Measurements from ENCODE around the gene CHSY1. TPM values are rescaled to one million over a fixed set of nuclear protein-coding genes. Genes with fewer than 3 reads are reported as not detected.
A peak's percentile ranks its signal among the peaks of the same experiment; 100 is the strongest.

The CHSY1 gene
- total and polyA plus RNA-seq, 2 donors (not counting 1 experiment from before 2014, with no cell fraction given): 4.7 to 20.3 TPM

GRCh38 chr15:101254157-101255050 lies 2.6 kb upstream of the CHSY1 start:
- H3K4me3 Mint-ChIP-seq: no peak overlapping the region
- no peak for TF ChIP-seq EZH2 (IDR thresholded peaks at IDR 0.05; ENCODE audit: borderline replicate concordance, insufficient read depth, low read depth, low read length, poor library complexity, severe bottlenecking)
- TF ChIP-seq, protein P1, sequence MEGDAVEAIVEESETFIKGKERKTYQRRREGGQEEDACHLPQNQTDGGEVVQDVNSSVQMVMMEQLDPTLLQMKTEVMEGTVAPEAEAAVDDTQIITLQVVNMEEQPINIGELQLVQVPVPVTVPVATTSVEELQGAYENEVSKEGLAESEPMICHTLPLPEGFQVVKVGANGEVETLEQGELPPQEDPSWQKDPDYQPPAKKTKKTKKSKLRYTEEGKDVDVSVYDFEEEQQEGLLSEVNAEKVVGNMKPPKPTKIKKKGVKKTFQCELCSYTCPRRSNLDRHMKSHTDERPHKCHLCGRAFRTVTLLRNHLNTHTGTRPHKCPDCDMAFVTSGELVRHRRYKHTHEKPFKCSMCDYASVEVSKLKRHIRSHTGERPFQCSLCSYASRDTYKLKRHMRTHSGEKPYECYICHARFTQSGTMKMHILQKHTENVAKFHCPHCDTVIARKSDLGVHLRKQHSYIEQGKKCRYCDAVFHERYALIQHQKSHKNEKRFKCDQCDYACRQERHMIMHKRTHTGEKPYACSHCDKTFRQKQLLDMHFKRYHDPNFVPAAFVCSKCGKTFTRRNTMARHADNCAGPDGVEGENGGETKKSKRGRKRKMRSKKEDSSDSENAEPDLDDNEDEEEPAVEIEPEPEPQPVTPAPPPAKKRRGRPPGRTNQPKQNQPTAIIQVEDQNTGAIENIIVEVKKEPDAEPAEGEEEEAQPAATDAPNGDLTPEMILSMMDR (IDR thresholded peaks at IDR 0.05): no peak
- Histone ChIP-seq H3K9ac (ENCODE audit: low read length) (no peak overlapping the region), H3K4me1 (ENCODE audit: control insufficient read depth in 2 of 2, insufficient read depth in 2 of 2, low read length in 2 of 2) (peaks cover 19% of the 10 kb centered on the region in 2 donors), H3K9me3 (ENCODE audit: control extremely low read depth in 1 of 3, control insufficient read depth in 2 of 3, insufficient read depth in 1 of 3, low read length in 2 of 3) (no peaks in the 10 kb centered on the region), H4K20me1 (ENCODE audit: control insufficient read depth, insufficient read depth, low read length, poor library complexity, severe bottlenecking) (peaks cover 14% of the 10 kb centered on the region), H3K36me3 (replicated peaks in 1 of 2; ENCODE audit: control extremely low read depth in 1 of 2, control insufficient read depth in 1 of 2, extremely low read depth in 1 of 2, insufficient read depth in 2 of 2, low read length in 1 of 2) (no peaks in the 10 kb centered on the region), H3K4me2 (replicated peaks; ENCODE audit: low read depth, low read length, poor library complexity, severe bottlenecking) (no peak overlapping the region), H3K27me3 (replicated peaks in 1 of 4; ENCODE audit: control extremely low read depth in 1 of 4, control insufficient read depth in 3 of 4, insufficient read depth in 4 of 4, low read length in 3 of 4) (peaks cover 0 to 10% (median 3%) of the 10 kb centered on the region in 4 experiments), H3K4me3 (ENCODE audit: control extremely low read depth in 1 of 5, extremely low read depth in 1 of 5, insufficient read depth in 1 of 5, low read depth in 2 of 5, low read length in 4 of 5) (no peak overlapping the region), H3K27ac (ENCODE audit: low read length in 2 of 2) (no peak overlapping the region), H2AFZ (ENCODE audit: insufficient read depth, low read depth, low read length, poor library complexity, severe bottlenecking) (no peak overlapping the region), H3K79me2 (ENCODE audit: control insufficient read depth, insufficient read depth, low read length) (peaks cover 28% of the 10 kb centered on the region)
- intact Hi-C loops (cut with micrococcal nuclease): no loop called here
- no peak for ATAC-seq (ENCODE audit: low read depth)
- ChIA-PET CTCF (interaction anchor here (4.7 to 9.3 kb wide), 3 partner anchors 9 to 243 kb away, joined by 33 to 138 read pairs (median 133); no protein-coding TSS in a partner anchor), POLR2A (no interaction called here)
- 95% methylated on average over 8 of the region's 11 CpGs for WGBS (ENCODE audit: insufficient coverage)
- no peaks in the 10 kb centered on the region for H3K9me3 Mint-ChIP-seq (ENCODE audit: insufficient read depth)
- no peak overlapping the region for H3K27ac Mint-ChIP-seq
- DNase-seq: no peak
- peaks cover 19% of the 10 kb centered on the region for H3K4me1 Mint-ChIP-seq
- peaks cover 4% of the 10 kb centered on the region for H3K27me3 Mint-ChIP-seq

DNA sequence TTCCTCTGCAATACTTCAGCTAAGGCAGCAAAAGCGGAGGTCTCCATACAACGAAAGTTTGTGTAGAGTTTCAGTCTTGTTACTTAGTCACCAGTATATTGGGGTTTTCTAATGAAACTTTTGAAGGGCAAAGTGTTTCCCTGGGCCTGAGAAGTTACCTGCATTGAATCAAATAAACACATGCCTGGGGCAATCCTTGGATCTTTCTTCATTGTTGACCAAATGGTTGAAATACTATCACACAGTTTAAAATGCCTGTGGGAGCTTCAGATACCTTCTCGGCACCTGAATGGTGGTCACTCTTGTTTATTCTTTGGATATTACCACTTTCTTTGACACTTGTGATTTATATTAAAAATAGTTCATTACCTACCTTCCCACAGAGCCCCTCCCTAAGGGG lies 988 bp upstream of the CHSY1 start:
- H3K4me1 ChIP-seq (ENCODE audit: control insufficient read depth in 2 of 2, insufficient read depth in 2 of 2, low read length in 2 of 2): peaks cover 23 to 24% of the 10 kb centered on the region in 2 donors
- H3K27ac Mint-ChIP-seq: peak overlapping the region; percentile 97
- peak overlapping the region; percentile 89 for H2AFZ ChIP-seq (ENCODE audit: insufficient read depth, low read depth, low read length, poor library complexity, severe bottlenecking)
- no peaks in the 10 kb centered on the region for H3K9me3 Mint-ChIP-seq (ENCODE audit: insufficient read depth)
- peak overlapping the region; percentile 30 to 53 for H3K27ac ChIP-seq (ENCODE audit: low read length in 2 of 2)
- peaks cover 43% of the 10 kb centered on the region for H3K79me2 ChIP-seq (ENCODE audit: control insufficient read depth, insufficient read depth, low read length)
- ATAC-seq (ENCODE audit: low read depth): no peak
- TF ChIP-seq EZH2 (IDR thresholded peaks at IDR 0.05; ENCODE audit: borderline replicate concordance, insufficient read depth, low read depth, low read length, poor library complexity, severe bottlenecking): no peak
- intact Hi-C loops (cut with micrococcal nuclease): loop anchor here (1.0 to 2.0 kb wide), 6 partner anchors 11 to 334 kb away; partner anchors contain the start of genes LRRK1 and SELENOS
- no peaks in the 10 kb centered on the region for H3K27me3 Mint-ChIP-seq
- peak overlapping the region; percentile 93 for H3K4me3 Mint-ChIP-seq
- H3K9ac ChIP-seq (ENCODE audit: low read length): peak overlapping the region; percentile 73
- no CpG with 5 or more reads among the region's 3 CpGs for WGBS (ENCODE audit: insufficient coverage)
- H3K36me3 ChIP-seq (replicated peaks in 1 of 2; ENCODE audit: control extremely low read depth in 1 of 2, control insufficient read depth in 1 of 2, extremely low read depth in 1 of 2, insufficient read depth in 2 of 2, low read length in 1 of 2): no peaks in the 10 kb centered on the region
- H3K9me3 ChIP-seq (ENCODE audit: control extremely low read depth in 1 of 3, control insufficient read depth in 2 of 3, insufficient read depth in 1 of 3, low read length in 2 of 3): no peaks in the 10 kb centered on the region
- ChIA-PET CTCF (interaction anchor here (1.1 to 9.3 kb wide), 7 partner anchors 10 to 334 kb away, joined by 3 to 138 read pairs (median 9); no protein-coding TSS in a partner anchor), POLR2A (interaction anchor here (1.8 kb wide), 1 partner anchor 334 kb away, joined by 4 read pairs; the partner anchor contains the start of gene LRRK1)
- peaks cover 24% of the 10 kb centered on the region for H3K4me1 Mint-ChIP-seq
- no peak for DNase-seq
- H3K4me3 ChIP-seq (ENCODE audit: control extremely low read depth in 1 of 5, extremely low read depth in 1 of 5, insufficient read depth in 1 of 5, low read depth in 2 of 5, low read length in 4 of 5): peak overlapping the region; percentile 49 to 81 (median 73)
- H3K4me2 ChIP-seq (replicated peaks; ENCODE audit: low read depth, low read length, poor library complexity, severe bottlenecking): peak overlapping the region; percentile 75
- H3K27me3 ChIP-seq (replicated peaks in 1 of 4; ENCODE audit: control extremely low read depth in 1 of 4, control insufficient read depth in 3 of 4, insufficient read depth in 4 of 4, low read length in 3 of 4): peaks cover 0 to 4% (median 0%) of the 10 kb centered on the region in 4 experiments
- peaks cover 14% of the 10 kb centered on the region for H4K20me1 ChIP-seq (ENCODE audit: control insufficient read depth, insufficient read depth, low read length, poor library complexity, severe bottlenecking)
